ENCODE results near the gene ZNF681.

The ZNF681 gene

GRCh38 chr19:23777216-23777615, 18.5 kb upstream of the ZNF681 start:
- DNase-seq (ENCODE audit: low read depth in 2 of 2) = no peak
- H3K4me3 ChIP-seq (replicated peaks in 1 of 2; ENCODE audit: low read depth in 2 of 2, low read length in 2 of 2) = no peak overlapping the region
- TF ChIP-seq CTCF (IDR thresholded peaks at IDR 0.05; ENCODE audit: low read depth, low read length) = no peak

DNA sequence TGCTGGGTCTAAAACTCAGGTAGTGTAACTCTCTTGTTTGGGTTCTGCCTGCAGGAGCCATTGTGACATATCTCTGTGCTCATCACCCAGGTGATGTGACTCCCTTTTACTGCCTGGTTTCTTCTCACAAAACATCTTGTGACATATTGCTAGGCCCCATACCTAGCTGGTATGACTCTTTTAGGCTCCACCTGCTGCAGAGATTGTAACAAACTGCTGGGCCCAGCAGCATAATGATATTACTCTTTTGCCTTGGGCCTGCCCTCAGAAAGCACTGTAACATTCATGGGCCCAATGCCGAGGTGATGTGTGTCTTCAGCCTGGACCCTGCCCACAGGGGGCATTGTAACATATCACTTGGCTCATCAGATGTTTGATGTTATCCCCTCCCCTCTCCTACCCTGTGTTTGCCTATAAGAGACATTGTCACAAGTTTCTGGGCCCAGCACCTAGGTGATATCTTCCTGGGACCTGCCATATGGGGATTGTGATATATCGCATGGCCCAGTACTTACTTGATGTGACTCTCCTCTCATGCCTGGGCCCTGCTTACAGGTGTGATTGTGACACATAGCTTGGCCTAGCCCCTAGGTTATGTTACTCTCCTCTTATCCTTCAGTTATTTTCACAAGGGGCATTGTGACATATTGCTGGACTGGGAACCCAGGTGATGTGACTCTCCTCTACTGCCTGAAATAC, 18.0 kb upstream of the ZNF681 start:
- no peak overlapping the region for H3K4me3 ChIP-seq (replicated peaks in 1 of 2; ENCODE audit: low read depth in 2 of 2, low read length in 2 of 2)
- no peak for TF ChIP-seq CTCF (IDR thresholded peaks at IDR 0.05; ENCODE audit: low read depth, low read length)
- no peak for DNase-seq (ENCODE audit: low read depth in 2 of 2)

DNA sequence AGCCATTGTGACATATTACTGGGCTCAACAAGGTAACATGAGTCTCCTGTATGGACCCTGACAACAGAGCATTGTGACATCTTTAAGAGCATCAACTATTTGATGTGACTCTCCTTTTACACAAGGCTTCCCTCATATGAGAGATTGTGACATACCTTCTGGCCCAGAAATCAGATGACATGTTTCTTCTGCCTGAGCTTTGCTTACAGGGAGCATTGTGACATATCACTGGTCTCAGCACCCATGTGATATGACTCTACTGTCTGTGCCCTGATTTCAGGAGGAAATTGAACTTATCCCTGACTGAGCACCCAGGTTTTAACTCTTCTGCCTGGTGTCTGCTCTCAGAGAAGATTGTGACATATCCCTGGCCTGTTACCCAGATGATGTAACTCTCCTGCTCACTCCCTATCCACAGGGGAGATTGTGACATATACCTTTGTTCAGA, 15.9 kb upstream of the ZNF681 start:
- TF ChIP-seq CTCF (IDR thresholded peaks at IDR 0.05; ENCODE audit: low read depth, low read length) = no peak
- no peak overlapping the region for H3K4me3 ChIP-seq (replicated peaks in 1 of 2; ENCODE audit: low read depth in 2 of 2, low read length in 2 of 2)
- peak in 1 of 2 donors; percentile 12 for DNase-seq (ENCODE audit: low read depth in 2 of 2)

GRCh38 chr19:23774106-23774505, 15.4 kb upstream of the ZNF681 start:
- peak in 1 of 2 donors; percentile 5 for DNase-seq (ENCODE audit: low read depth in 2 of 2)
- no peak overlapping the region for H3K4me3 ChIP-seq (replicated peaks in 1 of 2; ENCODE audit: low read depth in 2 of 2, low read length in 2 of 2)
- no peak for TF ChIP-seq CTCF (IDR thresholded peaks at IDR 0.05; ENCODE audit: low read depth, low read length)

DNA sequence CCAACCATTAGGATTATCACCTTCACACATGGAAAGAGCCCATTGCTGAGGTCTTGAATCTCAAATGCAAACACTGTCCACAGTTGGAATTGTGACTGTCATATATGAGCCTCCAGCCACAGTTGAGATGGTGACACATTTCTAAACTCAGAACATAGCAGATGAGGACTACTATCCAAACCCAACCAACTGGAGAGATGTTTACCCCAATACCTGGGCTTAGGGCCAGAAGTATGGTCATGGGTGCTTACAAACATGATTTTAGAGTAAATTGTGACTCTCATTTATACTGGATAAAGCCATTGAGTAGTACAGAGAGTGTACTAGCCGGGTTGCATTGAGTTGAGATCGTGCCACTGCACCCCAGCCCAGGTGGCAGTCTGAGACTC, 14.0 kb upstream of the ZNF681 start:
- no peak for TF ChIP-seq CTCF (IDR thresholded peaks at IDR 0.05; ENCODE audit: low read depth, low read length)
- DNase-seq (ENCODE audit: low read depth in 2 of 2) = no peak
- no peak overlapping the region for H3K4me3 ChIP-seq (replicated peaks in 1 of 2; ENCODE audit: low read depth in 2 of 2, low read length in 2 of 2)

DNA sequence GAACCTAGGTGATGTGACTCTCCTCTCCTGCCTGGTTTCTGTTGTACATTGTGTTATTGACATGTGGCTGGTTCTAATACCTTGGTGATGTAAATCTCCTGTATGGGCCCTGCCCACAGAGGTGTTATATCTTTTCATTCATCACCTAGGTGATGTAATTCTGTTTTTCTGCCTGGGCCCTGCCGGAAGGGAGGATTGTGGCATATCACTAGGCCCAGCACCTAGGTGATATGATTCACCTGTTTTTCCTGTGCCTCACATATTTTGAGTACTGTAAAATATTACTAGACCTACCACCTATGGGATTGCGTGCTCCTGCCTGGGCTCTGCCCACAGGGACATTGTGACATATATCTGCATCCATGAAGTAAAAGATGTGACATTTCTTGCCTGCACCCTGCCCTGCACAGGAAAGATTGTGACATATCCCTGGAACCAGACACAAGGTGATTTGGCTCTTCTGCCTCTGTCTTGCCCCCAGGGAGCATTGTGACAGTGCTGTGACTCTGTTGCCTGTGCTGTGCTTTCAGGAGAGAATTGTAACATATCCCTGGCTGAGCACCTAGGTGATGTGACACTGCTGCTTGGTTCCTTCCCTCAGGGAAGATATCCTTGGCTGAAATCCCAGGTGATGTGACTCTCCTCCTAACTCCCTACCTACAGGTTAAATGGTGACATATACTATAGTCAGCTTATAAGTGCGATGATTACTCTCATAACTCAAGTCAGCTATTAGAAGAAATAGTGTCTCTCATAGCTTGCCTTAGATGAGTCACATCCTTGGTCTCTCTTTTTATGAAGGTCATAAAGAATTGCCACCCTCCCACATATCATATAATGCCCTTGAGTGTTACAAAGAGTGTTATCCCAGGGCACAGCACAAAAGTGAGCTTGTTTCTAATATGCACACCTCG, 13.3 kb upstream of the ZNF681 start:
- TF ChIP-seq CTCF (IDR thresholded peaks at IDR 0.05; ENCODE audit: low read depth, low read length) = no peak
- no peak overlapping the region for H3K4me3 ChIP-seq (replicated peaks in 1 of 2; ENCODE audit: low read depth in 2 of 2, low read length in 2 of 2)
- DNase-seq (ENCODE audit: low read depth in 2 of 2) = no peak

All from cardiac fibroblast (primary cell).